22Rv1 (cell line): Measurements from ENCODE around the gene RAB20.

Experiments
- H3K27ac ChIP-seq: fragments of 450-650 bp; 2 replicates; pipeline ENCODE4 v1.5.1; 2017
- CTCF ChIP-seq: fragments of 450-650 bp; IDR thresholded peaks from 2 replicates; pipeline ENCODE4 v1.5.1; 2017; ENCODE audit warnings: mild to moderate bottlenecking
- ZFX ChIP-seq: fragments of 450-650 bp; IDR thresholded peaks from 2 replicates; pipeline ENCODE4 v1.6.1; 2017; ENCODE audit warnings: antibody characterized with exemption, borderline replicate concordance

The RAB20 gene

GRCh38 chr13:110478405-110479214 is 82.9 kb downstream of the RAB20 start:
- no peak overlapping the region for H3K27ac ChIP-seq
- TF ChIP-seq CTCF (no peak), ZFX (no peak)

GRCh38 chr13:110477706-110478245 is 83.7 kb downstream of the RAB20 start:
- TF ChIP-seq ZFX (no peak), CTCF (no peak)
- H3K27ac ChIP-seq = no peak overlapping the region

- H3K27ac ChIP-seq = no peak overlapping the region
- TF ChIP-seq CTCF = no peak
- TF ChIP-seq ZFX = no peak
These were observed 85.3 kb downstream of the RAB20 start for GRCh38 chr13:110476220-110476617.

GRCh38 chr13:110475550-110476219 is 85.8 kb downstream of the RAB20 start:
- H3K27ac ChIP-seq = no peak overlapping the region
- TF ChIP-seq ZFX = no peak
- no peak for TF ChIP-seq CTCF

GRCh38 chr13:110475117-110475516 is 86.4 kb downstream of the RAB20 start:
- H3K27ac ChIP-seq = no peak overlapping the region
- no peak for TF ChIP-seq ZFX
- TF ChIP-seq CTCF = no peak

GRCh38 chr13:110474713-110475112 is 86.8 kb downstream of the RAB20 start:
- H3K27ac ChIP-seq = no peak overlapping the region
- TF ChIP-seq ZFX (no peak), CTCF (no peak)
